HEK293 (cell line): ENCODE measurements around the gene ZBTB24.

ENCODE experiments used
- HOXC10 ChIP-seq: sonication (generic); formaldehyde crosslinking; IDR thresholded peaks from 2 replicates; pipeline ENCODE4 v1.8.1; 2023; ENCODE audit warnings: mild to moderate bottlenecking, missing genetic modification reagents
- ZNF157 ChIP-seq: fragments of 450-650 bp; formaldehyde crosslinking; IDR thresholded peaks from 2 replicates; pipeline ENCODE4 v1.5.1; 2016; ENCODE audit warnings: missing biosample characterization, missing genetic modification characterization
- ZNF302 ChIP-seq: fragments of 450-650 bp; formaldehyde crosslinking; IDR thresholded peaks from 2 replicates; pipeline ENCODE4 v1.5.1; 2016; ENCODE audit warnings: missing biosample characterization, missing genetic modification characterization, low read depth
- ZNF747 ChIP-seq: fragments of 450-650 bp; formaldehyde crosslinking; IDR thresholded peaks from 2 replicates; pipeline ENCODE4 v1.5.1; 2016; ENCODE audit warnings: missing biosample characterization, missing genetic modification characterization
- TF ChIP-seq, protein P1 (sequence below): fragments of 450-650 bp; formaldehyde crosslinking; IDR thresholded peaks from 2 replicates; pipeline ENCODE4 v1.5.1; 2016; ENCODE audit warnings: missing biosample characterization, missing genetic modification characterization
- TF ChIP-seq, protein P2 (sequence below): sonication (generic); formaldehyde crosslinking; IDR thresholded peaks from 2 replicates; pipeline ENCODE4 v1.8.1; 2022; ENCODE audit warnings: mild to moderate bottlenecking, moderate library complexity, missing genetic modification reagents

DNA sequence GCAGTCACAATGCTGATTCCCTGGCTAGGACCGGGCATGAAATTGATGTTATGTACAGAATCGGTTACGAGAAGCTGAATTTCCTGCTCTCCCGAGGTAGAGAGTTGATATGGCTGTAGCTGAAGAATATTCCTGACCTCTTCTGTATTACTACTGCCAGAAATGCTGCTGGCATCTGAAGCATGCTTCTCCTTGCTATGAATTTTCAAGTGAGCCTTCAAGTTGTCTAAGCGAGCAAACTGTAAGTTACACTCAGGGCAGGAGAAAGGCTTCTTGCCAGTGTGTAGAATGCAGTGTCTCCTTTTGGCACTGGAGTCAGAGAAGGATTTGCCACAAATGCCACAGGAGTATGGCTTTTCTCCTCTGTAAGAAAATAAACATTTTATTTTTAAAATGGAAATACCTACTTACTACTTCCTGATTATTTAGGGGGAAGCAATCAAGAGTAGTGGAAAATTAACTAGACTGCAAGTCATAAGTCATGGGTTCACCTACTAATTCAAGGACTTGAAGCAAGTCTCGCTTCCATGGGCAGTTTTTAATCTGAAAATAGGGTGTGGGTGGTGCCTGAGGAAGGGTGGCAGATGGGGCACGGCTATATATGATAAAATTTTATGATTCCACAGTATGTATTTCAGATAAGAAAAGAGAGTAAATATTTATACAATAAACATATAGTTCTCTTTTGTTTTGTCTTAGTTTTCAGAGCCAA is 16.7 kb downstream of the ZBTB24 start:
- TF ChIP-seq HOXC10 (CRISPR knock-in tag) = no peak
- TF ChIP-seq, protein P1, sequence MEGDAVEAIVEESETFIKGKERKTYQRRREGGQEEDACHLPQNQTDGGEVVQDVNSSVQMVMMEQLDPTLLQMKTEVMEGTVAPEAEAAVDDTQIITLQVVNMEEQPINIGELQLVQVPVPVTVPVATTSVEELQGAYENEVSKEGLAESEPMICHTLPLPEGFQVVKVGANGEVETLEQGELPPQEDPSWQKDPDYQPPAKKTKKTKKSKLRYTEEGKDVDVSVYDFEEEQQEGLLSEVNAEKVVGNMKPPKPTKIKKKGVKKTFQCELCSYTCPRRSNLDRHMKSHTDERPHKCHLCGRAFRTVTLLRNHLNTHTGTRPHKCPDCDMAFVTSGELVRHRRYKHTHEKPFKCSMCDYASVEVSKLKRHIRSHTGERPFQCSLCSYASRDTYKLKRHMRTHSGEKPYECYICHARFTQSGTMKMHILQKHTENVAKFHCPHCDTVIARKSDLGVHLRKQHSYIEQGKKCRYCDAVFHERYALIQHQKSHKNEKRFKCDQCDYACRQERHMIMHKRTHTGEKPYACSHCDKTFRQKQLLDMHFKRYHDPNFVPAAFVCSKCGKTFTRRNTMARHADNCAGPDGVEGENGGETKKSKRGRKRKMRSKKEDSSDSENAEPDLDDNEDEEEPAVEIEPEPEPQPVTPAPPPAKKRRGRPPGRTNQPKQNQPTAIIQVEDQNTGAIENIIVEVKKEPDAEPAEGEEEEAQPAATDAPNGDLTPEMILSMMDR = no peak
- no peak for TF ChIP-seq ZNF302 (tag by site-specific recombination)
- TF ChIP-seq ZNF747 = no peak
- TF ChIP-seq ZNF157 (tag by site-specific recombination) = no peak
- TF ChIP-seq, protein P2, sequence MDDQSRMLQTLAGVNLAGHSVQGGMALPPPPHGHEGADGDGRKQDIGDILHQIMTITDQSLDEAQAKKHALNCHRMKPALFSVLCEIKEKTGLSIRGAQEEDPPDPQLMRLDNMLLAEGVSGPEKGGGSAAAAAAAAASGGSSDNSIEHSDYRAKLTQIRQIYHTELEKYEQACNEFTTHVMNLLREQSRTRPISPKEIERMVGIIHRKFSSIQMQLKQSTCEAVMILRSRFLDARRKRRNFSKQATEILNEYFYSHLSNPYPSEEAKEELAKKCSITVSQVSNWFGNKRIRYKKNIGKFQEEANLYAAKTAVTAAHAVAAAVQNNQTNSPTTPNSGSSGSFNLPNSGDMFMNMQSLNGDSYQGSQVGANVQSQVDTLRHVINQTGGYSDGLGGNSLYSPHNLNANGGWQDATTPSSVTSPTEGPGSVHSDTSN (CRISPR knock-in tag) = no peak
